Measurements from ENCODE around the gene SH2D7. TPM values are rescaled to one million over a fixed set of nuclear protein-coding genes. Genes with fewer than 3 reads are reported as not detected.
A peak's percentile ranks its signal among the peaks of the same experiment; 100 is the strongest.

Gene SH2D7
- total and polyA plus RNA-seq, 2 experiments from 2014 or later = not detected

GRCh38 chr15:78065284-78065872 is 27.0 kb upstream of the SH2D7 start:
- Histone ChIP-seq H3F3A (ENCODE audit: insufficient read depth) (peaks cover 66% of the 10 kb centered on the region), H4K20me1 (ENCODE audit: insufficient read depth) (no peaks in the 10 kb centered on the region), H3K79me2 (ENCODE audit: insufficient read depth) (peaks cover 87% of the 10 kb centered on the region), H3K27ac (peak overlapping the region; percentile 97), H3K4me1 (ENCODE audit: insufficient read depth) (peaks cover 85% of the 10 kb centered on the region), H3K27me3 (replicated peaks; ENCODE audit: insufficient read depth) (no peaks in the 10 kb centered on the region), H2AFZ (no peak overlapping the region), H3K4me2 (ENCODE audit: unreplicated experiment) (peak overlapping the region; percentile 73), H3K9me3 (ENCODE audit: low read depth) (no peaks in the 10 kb centered on the region), H3K9ac (peak overlapping the region; percentile 81), H3K9me2 (ENCODE audit: insufficient read depth) (no peaks in the 10 kb centered on the region), H3K4me3 (peak overlapping the region; percentile 56), H3K36me3 (ENCODE audit: low read depth) (no peaks in the 10 kb centered on the region)
- WGBS, 2 experiments (ENCODE audit: low coverage in 1 of 2, low lambda C conversion rate in 2 of 2, missing lambda C conversion rate in 2 of 2) = 0 to 2% methylated on average over 5 of the region's 5 CpGs
- in situ Hi-C loops (cut with MboI) = no loop called here
- TF ChIP-seq EZH2phosphoT487 (IDR thresholded peaks at IDR 0.05; ENCODE audit: insufficient read depth, low read depth) = no peak
- TF ChIP-seq EZH2 (IDR thresholded peaks at IDR 0.05; ENCODE audit: insufficient read depth, poor library complexity, severe bottlenecking) = no peak
- DNase-seq = peak; percentile 99

GRCh38 chr15:78065973-78066946 is 26.1 kb upstream of the SH2D7 start:
- Histone ChIP-seq H3K4me2 (ENCODE audit: unreplicated experiment) (peak overlapping the region; percentile 64), H3K4me1 (ENCODE audit: insufficient read depth) (peaks cover 91% of the 10 kb centered on the region), H3K79me2 (ENCODE audit: insufficient read depth) (peaks cover 87% of the 10 kb centered on the region), H4K20me1 (ENCODE audit: insufficient read depth) (no peaks in the 10 kb centered on the region), H3K9me2 (ENCODE audit: insufficient read depth) (no peaks in the 10 kb centered on the region), H3F3A (ENCODE audit: insufficient read depth) (peaks cover 70% of the 10 kb centered on the region), H3K4me3 (peak overlapping the region; percentile 28), H3K27me3 (replicated peaks; ENCODE audit: insufficient read depth) (no peaks in the 10 kb centered on the region), H3K9me3 (ENCODE audit: low read depth) (no peaks in the 10 kb centered on the region), H3K36me3 (ENCODE audit: low read depth) (no peaks in the 10 kb centered on the region), H3K9ac (peak overlapping the region; percentile 58), H2AFZ (no peak overlapping the region), H3K27ac (peak overlapping the region; percentile 97)
- TF ChIP-seq EZH2 (IDR thresholded peaks at IDR 0.05; ENCODE audit: insufficient read depth, poor library complexity, severe bottlenecking) (no peak), EZH2phosphoT487 (IDR thresholded peaks at IDR 0.05; ENCODE audit: insufficient read depth, low read depth) (no peak)
- peak; percentile 51 for DNase-seq
- in situ Hi-C loops (cut with MboI) = no loop called here
- 18 to 20% methylated on average over 7 of the region's 7 CpGs for WGBS, 2 experiments (ENCODE audit: low coverage in 1 of 2, low lambda C conversion rate in 2 of 2, missing lambda C conversion rate in 2 of 2)

GRCh38 chr15:78067328-78068228 is 24.8 kb upstream of the SH2D7 start:
- peak overlapping the region; percentile 97 for H3K27ac ChIP-seq
- peak overlapping the region; percentile 24 for H3K9ac ChIP-seq
- peak overlapping the region; percentile 65 for H3K4me2 ChIP-seq (ENCODE audit: unreplicated experiment)
- in situ Hi-C loops (cut with MboI) = no loop called here
- H3K9me3 ChIP-seq (ENCODE audit: low read depth) = no peaks in the 10 kb centered on the region
- TF ChIP-seq EZH2 (IDR thresholded peaks at IDR 0.05; ENCODE audit: insufficient read depth, poor library complexity, severe bottlenecking) = no peak
- peaks cover 88% of the 10 kb centered on the region for H3K79me2 ChIP-seq (ENCODE audit: insufficient read depth)
- H3K4me3 ChIP-seq = no peak overlapping the region
- DNase-seq = peak; percentile 31
- H4K20me1 ChIP-seq (ENCODE audit: insufficient read depth) = no peaks in the 10 kb centered on the region
- H3K4me1 ChIP-seq (ENCODE audit: insufficient read depth) = peaks cover 93% of the 10 kb centered on the region
- no peaks in the 10 kb centered on the region for H3K27me3 ChIP-seq (replicated peaks; ENCODE audit: insufficient read depth)
- H3K9me2 ChIP-seq (ENCODE audit: insufficient read depth) = no peaks in the 10 kb centered on the region
- no peak overlapping the region for H2AFZ ChIP-seq
- no peaks in the 10 kb centered on the region for H3K36me3 ChIP-seq (ENCODE audit: low read depth)
- WGBS, 2 experiments (ENCODE audit: low coverage in 1 of 2, low lambda C conversion rate in 2 of 2, missing lambda C conversion rate in 2 of 2) = 0 to 13% methylated on average over 1 of the region's 1 CpG
- peaks cover 79% of the 10 kb centered on the region for H3F3A ChIP-seq (ENCODE audit: insufficient read depth)

GRCh38 chr15:78069052-78069414 is 23.3 kb upstream of the SH2D7 start:
- Histone ChIP-seq H3K4me2 (ENCODE audit: unreplicated experiment) (peak overlapping the region; percentile 65), H3K27ac (peak overlapping the region; percentile 97), H3K4me1 (ENCODE audit: insufficient read depth) (peaks cover 93% of the 10 kb centered on the region), H3F3A (ENCODE audit: insufficient read depth) (peaks cover 73% of the 10 kb centered on the region), H3K9me3 (ENCODE audit: low read depth) (no peaks in the 10 kb centered on the region), H3K36me3 (ENCODE audit: low read depth) (no peaks in the 10 kb centered on the region), H2AFZ (no peak overlapping the region), H3K4me3 (0 out of 2 replicates have a peak overlapping the region, but pooled peaks have one; percentile 15), H3K27me3 (replicated peaks; ENCODE audit: insufficient read depth) (no peaks in the 10 kb centered on the region), H4K20me1 (ENCODE audit: insufficient read depth) (no peaks in the 10 kb centered on the region), H3K9me2 (ENCODE audit: insufficient read depth) (no peaks in the 10 kb centered on the region), H3K79me2 (ENCODE audit: insufficient read depth) (peaks cover 88% of the 10 kb centered on the region), H3K9ac (peak overlapping the region; percentile 24)
- in situ Hi-C loops (cut with MboI) = no loop called here
- TF ChIP-seq EZH2 (IDR thresholded peaks at IDR 0.05; ENCODE audit: insufficient read depth, poor library complexity, severe bottlenecking) = no peak
- TF ChIP-seq EZH2phosphoT487 (IDR thresholded peaks at IDR 0.05; ENCODE audit: insufficient read depth, low read depth) = no peak
- no peak for DNase-seq
- WGBS, 2 experiments (ENCODE audit: low coverage in 1 of 2, low lambda C conversion rate in 2 of 2, missing lambda C conversion rate in 2 of 2) = 56 to 63% methylated on average over 7 of the region's 7 CpGs

Measured in GM23248 (cell line).